Uterus (tissue), 4 donors: ENCODE results near the gene SYNJ2. TPM values are rescaled to one million over a fixed set of nuclear protein-coding genes. Genes with fewer than 3 reads are reported as not detected.

Experiments
- DNase-seq, 2 donors: peaks; one replicate each; pipeline ENCODE4 v3.0.0-alpha.2; 2019 to 2020
- H3K27ac ChIP-seq, 2 donors: fragments of 200-600 bp; sonication (generic); 1 replicate in 1 of 2; 2 replicates in 1 of 2; pipeline ENCODE4 v1.5.1; 2016 to 2018
- H3K27me3 ChIP-seq, 2 donors: fragments of 200-600 bp; sonication (generic); one replicate each; pipeline ENCODE4 v1.5.1; 2018 to 2019; ENCODE audit warnings: control low read depth in 1 of 2
- H3K36me3 ChIP-seq, 2 donors: fragments of 200-600 bp; sonication (generic); one replicate each; pipeline ENCODE4 v1.5.1; 2019; ENCODE audit warnings: control low read depth in 1 of 2
- H3K4me1 ChIP-seq, 2 donors: fragments of 200-600 bp; sonication (generic); one replicate each; pipeline ENCODE4 v1.5.1; 2018 to 2019; ENCODE audit warnings: control low read depth in 1 of 2
- H3K4me3 ChIP-seq, 2 donors: fragments of 200-600 bp; sonication (generic); 1 replicate in 1 of 2; 2 replicates in 1 of 2; pipeline ENCODE4 v1.5.1; 2018 to 2019; ENCODE audit warnings: mild to moderate bottlenecking in 1 of 2
- H3K9me3 ChIP-seq, 2 donors: fragments of 200-600 bp; sonication (generic); one replicate each; pipeline ENCODE4 v1.5.1; 2019; ENCODE audit warnings: control low read depth in 1 of 2
- CTCF ChIP-seq, 4 experiments: fragments of 200-600 bp in 2 of 4; fragments of 450-650 bp in 2 of 4; sonication (generic) in 2 of 4; IDR thresholded peaks; one replicate each; pipeline ENCODE4 v1.5.1; 2016 to 2019; ENCODE audit warnings: antibody characterized with exemption in 4 of 4, mild to moderate bottlenecking in 2 of 4, moderate library complexity in 1 of 4
- POLR2A ChIP-seq, 2 donors: fragments of 450-650 bp; IDR thresholded peaks; one replicate each; pipeline ENCODE4 v1.6.1; 2016; ENCODE audit warnings: antibody characterized with exemption in 2 of 2, mild to moderate bottlenecking in 1 of 2, moderate library complexity in 1 of 2
- intact Hi-C: fragments of 100-400 bp; cut with DNase I; formaldehyde crosslinking; loops from one replicate; pipeline ENCODE4 v1.15.1; 2023; ENCODE audit warnings: low total_unique reads
- total RNA-seq, 4 donors: library from RNA; depleted of rRNA in 3 of 4; stranded (reverse); fragments of >200 nt in 3 of 4; gene quantifications; one replicate each; pipeline versions ENCODE4 v1.1.0 to v1.2.4, GENCODE V29; 2014 to 2023
- donor health status: DM: yes; HTN: yes; CAD: no.

Gene SYNJ2
- total RNA-seq, 4 donors from 2014 or later = 9.5 to 32.2 (median 13.5) TPM

DNA sequence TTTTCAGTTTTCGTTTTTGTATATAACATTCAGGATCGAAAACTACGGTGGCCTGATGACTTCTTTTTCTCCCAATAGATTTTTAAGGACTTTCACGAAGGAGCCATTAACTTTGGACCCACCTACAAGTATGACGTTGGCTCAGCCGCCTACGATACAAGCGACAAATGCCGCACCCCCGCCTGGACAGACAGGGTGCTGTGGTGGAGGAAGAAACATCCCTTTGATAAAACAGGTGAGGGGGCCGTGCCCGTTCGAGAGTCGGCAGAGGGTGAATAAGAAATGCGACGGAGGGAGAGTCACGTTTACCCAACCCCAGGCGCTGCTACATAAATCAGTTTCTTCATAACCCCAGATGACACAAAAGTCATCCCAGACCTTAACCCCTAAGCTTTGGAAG, 94.9 kb downstream of the SYNJ2 start:
- Histone ChIP-seq H3K4me3 (no peak overlapping the region), H3K36me3 (no peaks in the 10 kb centered on the region), H3K27me3 (no peaks in the 10 kb centered on the region), H3K27ac (no peak overlapping the region), H3K9me3 (no peaks in the 10 kb centered on the region), H3K4me1 (no peaks in the 10 kb centered on the region)
- TF ChIP-seq CTCF (IDR thresholded peaks at IDR 0.05) (no peak), POLR2A (IDR thresholded peaks at IDR 0.05) (no peak)
- intact Hi-C loops = no loop called here
- DNase-seq = no peak

DNA sequence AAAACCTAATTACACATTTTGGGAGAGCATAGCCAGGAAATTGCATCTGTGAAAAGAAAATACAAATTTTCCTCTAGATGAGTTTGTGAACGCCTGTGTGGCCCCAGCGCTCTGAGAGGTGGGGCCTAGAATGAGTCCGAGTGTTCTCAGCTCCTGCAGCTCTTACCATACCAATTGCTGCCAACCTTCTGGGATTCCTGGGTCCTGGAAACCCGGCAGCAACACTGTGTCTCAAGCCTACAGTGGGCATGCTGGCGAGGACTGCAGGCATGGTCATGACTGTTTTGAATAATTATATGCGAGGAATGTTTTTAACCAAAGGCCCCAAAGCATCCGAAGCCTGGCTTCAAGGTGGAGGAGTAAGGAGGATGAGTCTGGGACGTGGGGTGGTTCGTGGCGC, 96.0 kb downstream of the SYNJ2 start:
- DNase-seq = no peak
- Histone ChIP-seq H3K4me3 (no peak overlapping the region), H3K4me1 (no peaks in the 10 kb centered on the region), H3K36me3 (no peaks in the 10 kb centered on the region), H3K27me3 (no peaks in the 10 kb centered on the region), H3K27ac (no peak overlapping the region), H3K9me3 (no peaks in the 10 kb centered on the region)
- intact Hi-C loops = no loop called here
- no peak for TF ChIP-seq POLR2A (IDR thresholded peaks at IDR 0.05)
- TF ChIP-seq CTCF (IDR thresholded peaks at IDR 0.05) = no peak

- Histone ChIP-seq H3K27ac (no peak overlapping the region), H3K9me3 (no peaks in the 10 kb centered on the region), H3K4me1 (no peaks in the 10 kb centered on the region), H3K36me3 (no peaks in the 10 kb centered on the region), H3K4me3 (no peak overlapping the region), H3K27me3 (no peaks in the 10 kb centered on the region)
- no peak for DNase-seq
- intact Hi-C loops = no loop called here
- TF ChIP-seq CTCF (IDR thresholded peaks at IDR 0.05) (no peak), POLR2A (IDR thresholded peaks at IDR 0.05) (no peak)
These were observed 96.7 kb downstream of the SYNJ2 start for GRCh38 chr6:158078320-158078719.

- no peak for DNase-seq
- Histone ChIP-seq H3K4me3 (no peak overlapping the region), H3K4me1 (no peaks in the 10 kb centered on the region), H3K27me3 (no peaks in the 10 kb centered on the region), H3K27ac (no peak overlapping the region), H3K36me3 (no peaks in the 10 kb centered on the region), H3K9me3 (no peaks in the 10 kb centered on the region)
- TF ChIP-seq POLR2A (IDR thresholded peaks at IDR 0.05) (no peak), CTCF (IDR thresholded peaks at IDR 0.05) (no peak)
- intact Hi-C loops = no loop called here
These were observed 99.4 kb downstream of the SYNJ2 start for GRCh38 chr6:158080849-158081656.

GRCh38 chr6:158081657-158081935, 99.9 kb downstream of the SYNJ2 start:
- Histone ChIP-seq H3K4me3 (no peak overlapping the region), H3K4me1 (no peaks in the 10 kb centered on the region), H3K9me3 (no peaks in the 10 kb centered on the region), H3K27ac (no peak overlapping the region), H3K36me3 (no peaks in the 10 kb centered on the region), H3K27me3 (no peaks in the 10 kb centered on the region)
- intact Hi-C loops = no loop called here
- TF ChIP-seq CTCF (IDR thresholded peaks at IDR 0.05) (no peak), POLR2A (IDR thresholded peaks at IDR 0.05) (no peak)
- DNase-seq = no peak
